Fibroblast of lung (primary cell): ENCODE results near the gene FAM25A.

ENCODE experiments used
- EZH2 ChIP-seq: IDR thresholded peaks from 2 replicates; pipeline ENCODE4 v1.5.1; 2012; ENCODE audit warnings: low read length, control low read depth, mild to moderate bottlenecking; ENCODE audit errors: missing control alignments
- TF ChIP-seq, protein P1 (sequence below), 2 donors: IDR thresholded peaks in 1 of 2; conservative IDR thresholded peaks in 1 of 2; 1 replicate in 1 of 2; 2 replicates in 1 of 2; pipeline ENCODE4 v1.5.1; 2011 to 2012; ENCODE audit warnings: low read length in 2 of 2, control low read depth in 1 of 2, inconsistent platforms in 1 of 2, low read depth in 1 of 2, mild to moderate bottlenecking in 1 of 2

DNA sequence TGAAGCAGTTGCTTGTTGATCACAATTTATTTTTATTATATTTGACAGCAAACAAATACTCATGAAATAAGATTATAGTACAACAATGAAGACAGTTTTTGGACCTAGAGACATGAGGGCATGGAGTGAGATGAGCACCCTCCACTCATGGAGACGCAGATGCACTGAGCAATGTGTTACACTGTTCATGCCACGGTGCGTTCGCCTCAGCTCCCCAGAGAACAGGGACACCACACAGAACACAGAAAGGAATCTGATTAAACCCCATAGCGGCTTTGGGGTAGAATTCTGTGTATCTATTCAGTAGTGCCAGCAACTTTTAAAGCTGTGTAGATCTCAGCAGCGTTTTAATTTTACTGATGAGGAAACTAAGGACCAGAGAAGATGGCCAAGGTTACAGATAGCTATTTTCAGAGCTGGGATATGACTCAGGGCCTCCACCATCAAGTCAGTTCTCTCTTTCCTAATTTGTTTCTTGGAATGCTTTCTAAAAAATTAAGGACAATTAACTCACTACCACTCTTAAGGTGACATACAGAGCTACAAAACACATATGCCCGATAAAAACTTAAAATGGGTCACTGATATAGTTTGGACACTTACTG lies 33.6 kb downstream of the FAM25A start:
- TF ChIP-seq, protein P1, sequence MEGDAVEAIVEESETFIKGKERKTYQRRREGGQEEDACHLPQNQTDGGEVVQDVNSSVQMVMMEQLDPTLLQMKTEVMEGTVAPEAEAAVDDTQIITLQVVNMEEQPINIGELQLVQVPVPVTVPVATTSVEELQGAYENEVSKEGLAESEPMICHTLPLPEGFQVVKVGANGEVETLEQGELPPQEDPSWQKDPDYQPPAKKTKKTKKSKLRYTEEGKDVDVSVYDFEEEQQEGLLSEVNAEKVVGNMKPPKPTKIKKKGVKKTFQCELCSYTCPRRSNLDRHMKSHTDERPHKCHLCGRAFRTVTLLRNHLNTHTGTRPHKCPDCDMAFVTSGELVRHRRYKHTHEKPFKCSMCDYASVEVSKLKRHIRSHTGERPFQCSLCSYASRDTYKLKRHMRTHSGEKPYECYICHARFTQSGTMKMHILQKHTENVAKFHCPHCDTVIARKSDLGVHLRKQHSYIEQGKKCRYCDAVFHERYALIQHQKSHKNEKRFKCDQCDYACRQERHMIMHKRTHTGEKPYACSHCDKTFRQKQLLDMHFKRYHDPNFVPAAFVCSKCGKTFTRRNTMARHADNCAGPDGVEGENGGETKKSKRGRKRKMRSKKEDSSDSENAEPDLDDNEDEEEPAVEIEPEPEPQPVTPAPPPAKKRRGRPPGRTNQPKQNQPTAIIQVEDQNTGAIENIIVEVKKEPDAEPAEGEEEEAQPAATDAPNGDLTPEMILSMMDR (conservative IDR thresholded peaks at IDR 0.05 in 1 of 2, IDR thresholded peaks at IDR 0.05 in 1 of 2; ENCODE audit: low read depth in 1 of 2, low read length in 2 of 2) = no peak
- no peak for TF ChIP-seq EZH2
